ENCODE data around the gene CDC6.
A peak's percentile ranks its signal among the peaks of the same experiment; 100 is the strongest.

CDC6 gene

GRCh38 chr17:40317345-40317873, 29.7 kb downstream of the CDC6 start:
- peak; percentile 72 for DNase-seq (ENCODE audit: low read depth)
- TF ChIP-seq POLR2A (IDR thresholded peaks at IDR 0.05; ENCODE audit: extremely low read depth, insufficient read length) (no peak), CTCF (IDR thresholded peaks at IDR 0.05; ENCODE audit: low read depth, low read length) (peak; percentile 65), MYC (IDR thresholded peaks at IDR 0.05; ENCODE audit: low read depth, low read length) (no peak)
- peak overlapping the region; percentile 93 for H3K4me3 ChIP-seq (ENCODE audit: low read depth, low read length)

- no peak for TF ChIP-seq CTCF (IDR thresholded peaks at IDR 0.05; ENCODE audit: low read depth, low read length)
- TF ChIP-seq POLR2A (IDR thresholded peaks at IDR 0.05; ENCODE audit: extremely low read depth, insufficient read length), result peak; percentile 69
- TF ChIP-seq MYC (IDR thresholded peaks at IDR 0.05; ENCODE audit: low read depth, low read length), result peak; percentile 85
- peak; percentile 87 for TF ChIP-seq MAX (IDR thresholded peaks at IDR 0.05; ENCODE audit: low read depth, low read length)
- peak overlapping the region; percentile 93 for H3K4me3 ChIP-seq (ENCODE audit: low read depth, low read length)
- DNase-seq (ENCODE audit: low read depth), result peak; percentile 97
Observed at GRCh38 chr17:40317880-40318829, 30.5 kb downstream of the CDC6 start.

- peak; percentile 60 for DNase-seq (ENCODE audit: low read depth)
- H3K4me3 ChIP-seq (ENCODE audit: low read depth, low read length), result peak overlapping the region; percentile 93
- TF ChIP-seq POLR2A (IDR thresholded peaks at IDR 0.05; ENCODE audit: extremely low read depth, insufficient read length), result no peak
- TF ChIP-seq CTCF (IDR thresholded peaks at IDR 0.05; ENCODE audit: low read depth, low read length), result peak; percentile 18
- TF ChIP-seq MAX (IDR thresholded peaks at IDR 0.05; ENCODE audit: low read depth, low read length), result no peak
- no peak for TF ChIP-seq MYC (IDR thresholded peaks at IDR 0.05; ENCODE audit: low read depth, low read length)
Observed at GRCh38 chr17:40318830-40319391, 31.2 kb downstream of the CDC6 start.

GRCh38 chr17:40319651-40320540, 32.2 kb downstream of the CDC6 start:
- peak overlapping the region; percentile 93 for H3K4me3 ChIP-seq (ENCODE audit: low read depth, low read length)
- no peak for TF ChIP-seq MYC (IDR thresholded peaks at IDR 0.05; ENCODE audit: low read depth, low read length)
- no peak for TF ChIP-seq POLR2A (IDR thresholded peaks at IDR 0.05; ENCODE audit: extremely low read depth, insufficient read length)
- no peak for TF ChIP-seq CTCF (IDR thresholded peaks at IDR 0.05; ENCODE audit: low read depth, low read length)
- TF ChIP-seq MAX (IDR thresholded peaks at IDR 0.05; ENCODE audit: low read depth, low read length), result no peak
- peak; percentile 49 for DNase-seq (ENCODE audit: low read depth)

- H3K4me3 ChIP-seq (ENCODE audit: low read depth, low read length), result peak overlapping the region; percentile 93
- DNase-seq (ENCODE audit: low read depth), result no peak
- TF ChIP-seq MYC (IDR thresholded peaks at IDR 0.05; ENCODE audit: low read depth, low read length), result no peak
- TF ChIP-seq MAX (IDR thresholded peaks at IDR 0.05; ENCODE audit: low read depth, low read length), result no peak
- TF ChIP-seq CTCF (IDR thresholded peaks at IDR 0.05; ENCODE audit: low read depth, low read length), result no peak
- TF ChIP-seq POLR2A (IDR thresholded peaks at IDR 0.05; ENCODE audit: extremely low read depth, insufficient read length), result no peak
Observed at GRCh38 chr17:40320756-40321523, 33.3 kb downstream of the CDC6 start.

Data from NB4 (cell line).